WTC11 (cell line): Measurements from ENCODE around the gene NID2. TPM values are rescaled to one million over a fixed set of nuclear protein-coding genes. Genes with fewer than 3 reads are reported as not detected.

Experiments used
- NFATC4 ChIP-seq: fragments of 250-450 bp; sonication (Bioruptor Pico); IDR thresholded peaks from 2 replicates; pipeline ENCODE4 v1.9.0; 2021; ENCODE audit warnings: mild to moderate bottlenecking
- total RNA-seq: library from RNA; stranded (reverse); gene quantifications from 3 replicates; pipeline ENCODE4 v1.2.3, GENCODE V29; 2021
- TF ChIP-seq, protein P1 (sequence below): fragments of 250-450 bp; sonication (Bioruptor Pico); IDR thresholded peaks from 2 replicates; pipeline ENCODE4 v1.8.0; 2021; ENCODE audit warnings: mild to moderate bottlenecking

The NID2 gene
- total RNA-seq, 1 experiment from 2014 or later, result 5.4 TPM

DNA sequence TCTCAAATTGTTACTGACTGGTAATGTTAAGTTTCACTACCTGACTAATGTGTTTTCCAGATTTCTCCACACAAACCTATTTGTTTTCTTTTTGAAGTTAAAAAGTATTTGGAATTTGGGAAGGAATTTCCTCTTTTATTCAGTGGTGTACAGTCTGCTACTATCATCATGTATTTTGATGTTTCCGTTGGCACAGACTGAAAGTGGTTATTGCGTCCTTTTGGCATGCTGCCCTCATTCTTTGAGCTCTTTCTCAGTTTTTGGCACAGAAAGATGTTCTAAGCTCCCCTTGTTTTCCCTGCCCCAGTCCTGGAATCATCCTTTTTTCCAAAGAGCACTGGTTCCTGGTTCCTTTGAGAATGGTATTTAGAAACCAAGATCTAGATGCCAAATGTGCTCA lies 110.9 kb downstream of the NID2 start (continued):
- TF ChIP-seq, protein P1, sequence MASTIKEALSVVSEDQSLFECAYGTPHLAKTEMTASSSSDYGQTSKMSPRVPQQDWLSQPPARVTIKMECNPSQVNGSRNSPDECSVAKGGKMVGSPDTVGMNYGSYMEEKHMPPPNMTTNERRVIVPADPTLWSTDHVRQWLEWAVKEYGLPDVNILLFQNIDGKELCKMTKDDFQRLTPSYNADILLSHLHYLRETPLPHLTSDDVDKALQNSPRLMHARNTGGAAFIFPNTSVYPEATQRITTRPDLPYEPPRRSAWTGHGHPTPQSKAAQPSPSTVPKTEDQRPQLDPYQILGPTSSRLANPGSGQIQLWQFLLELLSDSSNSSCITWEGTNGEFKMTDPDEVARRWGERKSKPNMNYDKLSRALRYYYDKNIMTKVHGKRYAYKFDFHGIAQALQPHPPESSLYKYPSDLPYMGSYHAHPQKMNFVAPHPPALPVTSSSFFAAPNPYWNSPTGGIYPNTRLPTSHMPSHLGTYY (CRISPR knock-in tag), result no peak
- no peak for TF ChIP-seq NFATC4 (CRISPR knock-in tag)

Other genes with a start within 250 kb of the NID2 start
- gene GNG2, start 208.4 kb downstream of the NID2 start, total RNA-seq, result 10.4 to 11.4 TPM (median 10.7 TPM) in 3 replicates
- gene RTRAF, start 79.5 kb downstream of the NID2 start, total RNA-seq, result 282 to 302 TPM (median 294 TPM) in 3 replicates
- 0.09 to 0.24 TPM (median 0.11 TPM) in 3 replicates for gene PTGDR, start 198.6 kb upstream of the NID2 start, total RNA-seq
- 0.92 to 1.2 TPM (median 0.99 TPM) in 3 replicates for gene PTGER2, start 245.3 kb upstream of the NID2 start, total RNA-seq